Liver (tissue), 9 donors: ENCODE measurements around the gene RNF10. TPM values are rescaled to one million over a fixed set of nuclear protein-coding genes. Genes with fewer than 3 reads are reported as not detected.

Experiments used
- DNase-seq: peaks from one replicate; pipeline ENCODE4 v3.0.0-alpha.2; 2017; ENCODE audit warnings: low spot score
- H3K27ac ChIP-seq, 2 donors: one replicate each; pipeline ENCODE4 v1.7.0; 2013; ENCODE audit warnings: inconsistent platforms in 2 of 2, low read length in 2 of 2, control low read depth in 1 of 2, low read depth in 1 of 2, mild to moderate bottlenecking in 1 of 2
- H3K27me3 ChIP-seq, 4 donors: one replicate each; pipeline versions ENCODE4 v1.6.1 to v1.7.0; 2013; ENCODE audit warnings: low read length in 3 of 4, inconsistent platforms in 1 of 4, mild to moderate bottlenecking in 1 of 4, moderate library complexity in 1 of 4; ENCODE audit not compliant: control insufficient read depth in 4 of 4, insufficient read depth in 4 of 4
- H3K36me3 ChIP-seq, 4 donors: one replicate each; pipeline versions ENCODE4 v1.6.1 to v1.7.0; 2013; ENCODE audit warnings: low read length in 3 of 4, mild to moderate bottlenecking in 3 of 4, low read depth in 1 of 4, moderate library complexity in 1 of 4; ENCODE audit not compliant: control insufficient read depth in 4 of 4, insufficient read depth in 3 of 4
- H3K4me1 ChIP-seq, 4 donors: one replicate each; pipeline versions ENCODE4 v1.6.1 to v1.7.0; 2013; ENCODE audit warnings: low read length in 3 of 4, mild to moderate bottlenecking in 3 of 4, moderate library complexity in 1 of 4; ENCODE audit not compliant: control insufficient read depth in 4 of 4, insufficient read depth in 4 of 4
- H3K4me3 ChIP-seq, 3 donors: one replicate each; pipeline versions ENCODE4 v1.6.1 to v1.7.0; 2013; ENCODE audit warnings: low read length in 3 of 3, control low read depth in 1 of 3, low read depth in 1 of 3, mild to moderate bottlenecking in 1 of 3
- H3K9ac ChIP-seq, 2 donors: one replicate each; pipeline ENCODE4 v1.7.0; 2013; ENCODE audit warnings: low read length in 2 of 2, mild to moderate bottlenecking in 2 of 2, moderate library complexity in 2 of 2, control low read depth in 1 of 2, low read depth in 1 of 2
- H3K9me3 ChIP-seq, 4 donors: one replicate each; pipeline versions ENCODE4 v1.6.1 to v1.7.0; 2013; ENCODE audit warnings: low read length in 3 of 4; ENCODE audit not compliant: control insufficient read depth in 4 of 4
- EGR1 ChIP-seq, 2 donors: IDR thresholded peaks; 2 replicates each; pipeline ENCODE4 v1.6.1; 2016 to 2018; ENCODE audit warnings: antibody characterized with exemption in 2 of 2, low read depth in 2 of 2
- GABPA ChIP-seq, 2 donors: IDR thresholded peaks in 1 of 2; conservative IDR thresholded peaks in 1 of 2; 2 replicates each; pipeline ENCODE4 v1.6.1; 2016; ENCODE audit warnings: antibody characterized with exemption in 2 of 2, mild to moderate bottlenecking in 1 of 2, moderate library complexity in 1 of 2
- HNF4A ChIP-seq, 2 donors: conservative IDR thresholded peaks; 2 replicates each; pipeline ENCODE4 v1.6.1; 2016; ENCODE audit warnings: antibody characterized with exemption in 2 of 2, mild to moderate bottlenecking in 2 of 2
- HNF4G ChIP-seq: IDR thresholded peaks from 2 replicates; pipeline ENCODE4 v1.6.1; 2016; ENCODE audit warnings: antibody characterized with exemption
- JUND ChIP-seq, 2 donors: IDR thresholded peaks; 2 replicates each; pipeline ENCODE4 v1.6.1; 2016; ENCODE audit warnings: antibody characterized with exemption in 2 of 2
- RAD21 ChIP-seq, 2 donors: IDR thresholded peaks; 2 replicates each; pipeline ENCODE4 v1.6.1; 2016; ENCODE audit warnings: antibody characterized with exemption in 2 of 2, mild to moderate bottlenecking in 2 of 2
- YY1 ChIP-seq: IDR thresholded peaks from 2 replicates; pipeline ENCODE4 v1.6.1; 2016; ENCODE audit warnings: antibody characterized with exemption, mild to moderate bottlenecking
- WGBS: extraction: QIAGEN DNeasy Blood & Tissue Kit; methylation state at CpG from one replicate; pipeline ENCODE4 v1.1.7; 2013; 5-methylcytosine and 5-hydroxymethylcytosine counted together
- polyA plus RNA-seq, 2 donors: library from polyadenylated mRNA; stranded (reverse) in 1 of 2; unstranded in 1 of 2; fragments of 200-250 nt in 1 of 2; fragments of >200 nt in 1 of 2; fragmentation: Nextera tagmentation in 1 of 2; extraction: Ambion mirVana in 1 of 2; gene quantifications; one replicate each; pipeline versions ENCODE4 v1.2.1 to v1.2.3, GENCODE V29; 2013 to 2015
- total RNA-seq, 2 donors: library from RNA; depleted of rRNA; stranded (reverse); fragments of >200 nt; gene quantifications; one replicate each; pipeline ENCODE4 v1.2.3, GENCODE V29; 2014
- TF ChIP-seq, protein P1 (sequence below): IDR thresholded peaks from 2 replicates; pipeline ENCODE4 v1.6.1; 2016; ENCODE audit warnings: antibody characterized with exemption
- TF ChIP-seq, protein P2 (sequence below): fragments of 150-350 bp; IDR thresholded peaks from 2 replicates; pipeline ENCODE4 v1.5.1; 2017; ENCODE audit warnings: improper control_type of control experiment, low read depth, low read length; ENCODE audit not compliant: missing input control
- TF ChIP-seq, protein P3 (sequence below): IDR thresholded peaks from 2 replicates; pipeline ENCODE4 v1.6.1; 2016; ENCODE audit warnings: antibody characterized with exemption, mild to moderate bottlenecking
- donor health status: healthy.
- donor health status: healthy.
- donor health status: healthy.
- donor health status: healthy.
- donor health status: healthy.

The RNF10 gene
- total and polyA plus RNA-seq, 4 donors: 48.0 to 157 (median 75.6) TPM

DNA sequence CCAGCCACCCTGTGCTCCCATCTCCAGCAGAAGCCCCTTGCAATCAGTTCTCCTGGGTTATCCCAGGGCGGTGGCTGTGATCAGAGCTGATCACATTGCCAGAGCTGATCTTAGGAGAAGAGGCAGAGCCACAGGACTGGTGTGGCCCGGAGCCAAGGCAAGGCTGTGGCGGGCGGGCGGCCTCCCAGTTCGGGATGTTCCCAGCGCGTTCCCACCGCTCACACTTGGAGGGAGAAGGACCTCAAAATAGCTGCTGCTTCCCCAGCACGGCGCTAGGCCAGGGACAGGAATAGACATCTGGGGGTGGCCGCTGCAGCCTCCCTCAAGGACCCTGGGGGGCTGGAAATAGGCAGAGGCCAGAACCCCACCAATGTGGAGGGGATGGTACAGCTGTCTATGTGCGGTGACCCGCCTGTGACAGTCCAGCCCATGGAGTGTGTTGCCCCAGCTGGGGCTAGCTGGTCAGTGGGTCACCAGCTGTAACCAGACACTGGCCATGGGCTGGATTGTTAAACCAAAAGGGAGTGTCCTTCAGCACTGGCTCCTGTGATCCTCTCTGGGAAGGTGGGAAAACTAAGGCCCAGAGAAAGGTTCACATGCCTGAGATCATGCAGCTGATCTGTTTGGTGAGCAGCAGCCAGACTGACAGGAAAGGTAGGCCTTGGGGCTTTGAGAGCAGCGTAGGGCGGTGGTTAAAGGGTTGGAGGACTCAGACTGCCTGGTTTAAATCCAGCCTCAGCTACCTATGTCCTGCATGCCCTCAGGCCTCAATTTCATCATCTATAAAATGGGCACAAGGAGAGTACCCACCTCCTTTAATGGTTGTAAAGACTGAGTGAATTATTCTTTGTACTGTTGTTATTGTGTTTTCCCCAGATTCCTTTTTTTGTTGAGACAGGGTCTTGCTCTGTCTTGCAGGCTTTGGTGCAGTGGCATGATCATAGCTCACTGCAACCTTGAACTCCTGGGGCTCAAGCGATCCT is 55.1 kb downstream of the RNF10 start (continued):
- TF ChIP-seq, protein P1, sequence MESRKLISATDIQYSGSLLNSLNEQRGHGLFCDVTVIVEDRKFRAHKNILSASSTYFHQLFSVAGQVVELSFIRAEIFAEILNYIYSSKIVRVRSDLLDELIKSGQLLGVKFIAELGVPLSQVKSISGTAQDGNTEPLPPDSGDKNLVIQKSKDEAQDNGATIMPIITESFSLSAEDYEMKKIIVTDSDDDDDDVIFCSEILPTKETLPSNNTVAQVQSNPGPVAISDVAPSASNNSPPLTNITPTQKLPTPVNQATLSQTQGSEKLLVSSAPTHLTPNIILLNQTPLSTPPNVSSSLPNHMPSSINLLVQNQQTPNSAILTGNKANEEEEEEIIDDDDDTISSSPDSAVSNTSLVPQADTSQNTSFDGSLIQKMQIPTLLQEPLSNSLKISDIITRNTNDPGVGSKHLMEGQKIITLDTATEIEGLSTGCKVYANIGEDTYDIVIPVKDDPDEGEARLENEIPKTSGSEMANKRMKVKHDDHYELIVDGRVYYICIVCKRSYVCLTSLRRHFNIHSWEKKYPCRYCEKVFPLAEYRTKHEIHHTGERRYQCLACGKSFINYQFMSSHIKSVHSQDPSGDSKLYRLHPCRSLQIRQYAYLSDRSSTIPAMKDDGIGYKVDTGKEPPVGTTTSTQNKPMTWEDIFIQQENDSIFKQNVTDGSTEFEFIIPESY: no peak
- TF ChIP-seq JUND (IDR thresholded peaks at IDR 0.05): no peak

DNA sequence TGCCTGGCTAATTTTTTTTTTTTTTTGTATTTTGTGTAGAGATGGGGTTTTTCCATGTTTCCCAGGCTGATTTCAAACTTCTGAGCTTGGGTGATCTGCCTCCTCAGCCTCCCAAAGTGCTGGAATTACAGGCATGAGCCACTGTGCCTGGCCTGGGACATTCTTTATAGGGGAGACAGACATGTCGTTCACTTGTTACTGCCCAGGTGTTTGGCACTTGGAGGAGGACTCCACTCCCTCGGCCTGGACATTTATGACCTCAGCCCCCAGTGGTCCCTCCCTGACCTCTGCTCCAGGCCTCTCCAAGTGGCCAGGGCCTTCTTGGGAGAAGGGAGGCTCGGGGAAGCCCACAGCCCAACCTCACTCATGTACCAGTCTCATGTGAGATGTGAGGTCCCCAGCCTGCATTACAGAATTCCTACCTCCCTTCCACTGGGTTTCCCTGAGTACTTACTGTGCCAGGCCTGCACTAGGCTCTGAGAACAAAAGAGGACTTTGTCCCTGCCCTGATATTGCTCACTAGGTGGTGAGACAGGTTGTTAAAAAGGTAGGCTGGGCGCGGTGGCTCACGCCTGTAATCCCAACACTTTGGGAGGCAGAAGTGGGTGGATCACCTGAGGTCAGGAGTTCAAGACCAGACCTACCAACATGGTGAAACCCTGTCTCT is 56.7 kb downstream of the RNF10 start:
- H3K27ac ChIP-seq: no peak overlapping the region
- no peak overlapping the region for H3K9ac ChIP-seq
- H3K4me1 ChIP-seq: no peaks in the 10 kb centered on the region
- WGBS: 77% methylated on average over 6 of the region's 6 CpGs
- no peak for DNase-seq
- H3K9me3 ChIP-seq: no peaks in the 10 kb centered on the region
- no peak for TF ChIP-seq YY1
- peak; percentile 22 for TF ChIP-seq HNF4G
- peak; percentile 15 to 50 for TF ChIP-seq HNF4A (conservative IDR thresholded peaks at IDR 0.05)
- H3K36me3 ChIP-seq: no peaks in the 10 kb centered on the region
- H3K4me3 ChIP-seq: no peak overlapping the region
- no peaks in the 10 kb centered on the region for H3K27me3 ChIP-seq

DNA sequence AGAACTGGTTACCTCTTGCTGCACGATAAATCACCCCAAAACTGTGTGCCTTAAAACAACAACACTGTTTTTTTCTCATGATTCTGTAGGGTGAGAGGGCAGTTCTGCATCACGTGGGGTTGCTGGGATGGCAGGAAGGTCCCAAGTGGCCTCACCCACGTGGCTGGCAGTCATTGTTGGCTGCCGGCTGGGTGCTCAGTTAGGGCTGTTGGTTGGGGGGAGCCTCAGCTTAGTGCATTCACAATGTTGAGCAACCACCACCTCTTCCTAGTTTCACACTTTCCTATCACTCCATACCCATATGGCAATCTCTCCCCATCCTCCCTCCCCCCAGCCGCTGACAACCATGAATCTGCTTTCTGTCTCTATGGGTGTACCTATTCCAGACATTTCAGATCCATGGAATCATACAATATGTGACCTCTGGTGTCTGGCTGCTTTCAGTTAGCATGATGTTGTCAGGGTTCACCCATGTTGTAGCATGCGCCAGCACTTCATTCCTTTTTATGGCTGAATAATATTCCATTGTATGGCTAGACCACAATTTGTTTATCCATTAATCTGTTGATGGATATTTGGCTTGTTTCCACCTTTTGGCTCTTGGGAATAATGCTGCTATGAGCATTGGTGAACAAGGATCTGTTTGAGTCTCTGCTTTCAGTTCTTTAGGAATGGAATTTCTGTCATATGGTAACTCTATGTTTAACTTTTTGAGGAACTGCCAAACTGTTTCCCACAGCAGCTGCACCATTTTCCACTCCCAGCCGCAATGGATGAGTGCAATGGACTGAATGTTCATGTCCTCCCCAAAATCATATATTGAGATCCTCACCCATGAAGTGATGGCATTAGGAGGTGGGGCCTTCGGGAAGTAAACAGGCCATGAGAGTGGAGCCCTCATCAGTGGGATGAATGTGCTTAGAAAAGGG is 58.2 kb downstream of the RNF10 start:
- 80% methylated on average over 8 of the region's 8 CpGs for WGBS
- Histone ChIP-seq H3K9ac (no peak overlapping the region), H3K27ac (no peak overlapping the region), H3K4me1 (no peaks in the 10 kb centered on the region), H3K27me3 (no peaks in the 10 kb centered on the region), H3K36me3 (no peaks in the 10 kb centered on the region), H3K4me3 (no peak overlapping the region), H3K9me3 (no peaks in the 10 kb centered on the region)
- TF ChIP-seq GABPA (IDR thresholded peaks at IDR 0.05 in 1 of 2, conservative IDR thresholded peaks at IDR 0.05 in 1 of 2): no peak
- no peak for TF ChIP-seq HNF4G
- no peak for TF ChIP-seq EGR1 (IDR thresholded peaks at IDR 0.05; ENCODE audit: low read depth in 2 of 2)
- TF ChIP-seq, protein P1: no peak
- no peak for TF ChIP-seq JUND (IDR thresholded peaks at IDR 0.05)
- TF ChIP-seq, protein P2, sequence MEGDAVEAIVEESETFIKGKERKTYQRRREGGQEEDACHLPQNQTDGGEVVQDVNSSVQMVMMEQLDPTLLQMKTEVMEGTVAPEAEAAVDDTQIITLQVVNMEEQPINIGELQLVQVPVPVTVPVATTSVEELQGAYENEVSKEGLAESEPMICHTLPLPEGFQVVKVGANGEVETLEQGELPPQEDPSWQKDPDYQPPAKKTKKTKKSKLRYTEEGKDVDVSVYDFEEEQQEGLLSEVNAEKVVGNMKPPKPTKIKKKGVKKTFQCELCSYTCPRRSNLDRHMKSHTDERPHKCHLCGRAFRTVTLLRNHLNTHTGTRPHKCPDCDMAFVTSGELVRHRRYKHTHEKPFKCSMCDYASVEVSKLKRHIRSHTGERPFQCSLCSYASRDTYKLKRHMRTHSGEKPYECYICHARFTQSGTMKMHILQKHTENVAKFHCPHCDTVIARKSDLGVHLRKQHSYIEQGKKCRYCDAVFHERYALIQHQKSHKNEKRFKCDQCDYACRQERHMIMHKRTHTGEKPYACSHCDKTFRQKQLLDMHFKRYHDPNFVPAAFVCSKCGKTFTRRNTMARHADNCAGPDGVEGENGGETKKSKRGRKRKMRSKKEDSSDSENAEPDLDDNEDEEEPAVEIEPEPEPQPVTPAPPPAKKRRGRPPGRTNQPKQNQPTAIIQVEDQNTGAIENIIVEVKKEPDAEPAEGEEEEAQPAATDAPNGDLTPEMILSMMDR: no peak
- TF ChIP-seq RAD21 (IDR thresholded peaks at IDR 0.05): no peak
- TF ChIP-seq, protein P3, sequence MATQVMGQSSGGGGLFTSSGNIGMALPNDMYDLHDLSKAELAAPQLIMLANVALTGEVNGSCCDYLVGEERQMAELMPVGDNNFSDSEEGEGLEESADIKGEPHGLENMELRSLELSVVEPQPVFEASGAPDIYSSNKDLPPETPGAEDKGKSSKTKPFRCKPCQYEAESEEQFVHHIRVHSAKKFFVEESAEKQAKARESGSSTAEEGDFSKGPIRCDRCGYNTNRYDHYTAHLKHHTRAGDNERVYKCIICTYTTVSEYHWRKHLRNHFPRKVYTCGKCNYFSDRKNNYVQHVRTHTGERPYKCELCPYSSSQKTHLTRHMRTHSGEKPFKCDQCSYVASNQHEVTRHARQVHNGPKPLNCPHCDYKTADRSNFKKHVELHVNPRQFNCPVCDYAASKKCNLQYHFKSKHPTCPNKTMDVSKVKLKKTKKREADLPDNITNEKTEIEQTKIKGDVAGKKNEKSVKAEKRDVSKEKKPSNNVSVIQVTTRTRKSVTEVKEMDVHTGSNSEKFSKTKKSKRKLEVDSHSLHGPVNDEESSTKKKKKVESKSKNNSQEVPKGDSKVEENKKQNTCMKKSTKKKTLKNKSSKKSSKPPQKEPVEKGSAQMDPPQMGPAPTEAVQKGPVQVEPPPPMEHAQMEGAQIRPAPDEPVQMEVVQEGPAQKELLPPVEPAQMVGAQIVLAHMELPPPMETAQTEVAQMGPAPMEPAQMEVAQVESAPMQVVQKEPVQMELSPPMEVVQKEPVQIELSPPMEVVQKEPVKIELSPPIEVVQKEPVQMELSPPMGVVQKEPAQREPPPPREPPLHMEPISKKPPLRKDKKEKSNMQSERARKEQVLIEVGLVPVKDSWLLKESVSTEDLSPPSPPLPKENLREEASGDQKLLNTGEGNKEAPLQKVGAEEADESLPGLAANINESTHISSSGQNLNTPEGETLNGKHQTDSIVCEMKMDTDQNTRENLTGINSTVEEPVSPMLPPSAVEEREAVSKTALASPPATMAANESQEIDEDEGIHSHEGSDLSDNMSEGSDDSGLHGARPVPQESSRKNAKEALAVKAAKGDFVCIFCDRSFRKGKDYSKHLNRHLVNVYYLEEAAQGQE: no peak
- DNase-seq: no peak
